Uterus (tissue), 4 donors: ENCODE data around the gene GPR146. TPM values are rescaled to one million over a fixed set of nuclear protein-coding genes. Genes with fewer than 3 reads are reported as not detected.
"Not testable (repeated sequence)": the region's sequence is repeated elsewhere in the genome, so short reads cannot be mapped to it uniquely, and the experiment has no call there.

Source experiments
- DNase-seq, 2 donors: peaks; one replicate each; pipeline ENCODE4 v3.0.0-alpha.2; 2019 to 2020
- H3K27ac ChIP-seq, 2 donors: fragments of 200-600 bp; sonication (generic); 1 replicate in 1 of 2; 2 replicates in 1 of 2; pipeline ENCODE4 v1.5.1; 2016 to 2018
- H3K27me3 ChIP-seq, 2 donors: fragments of 200-600 bp; sonication (generic); one replicate each; pipeline ENCODE4 v1.5.1; 2018 to 2019; ENCODE audit warnings: control low read depth in 1 of 2
- H3K36me3 ChIP-seq, 2 donors: fragments of 200-600 bp; sonication (generic); one replicate each; pipeline ENCODE4 v1.5.1; 2019; ENCODE audit warnings: control low read depth in 1 of 2
- H3K4me1 ChIP-seq, 2 donors: fragments of 200-600 bp; sonication (generic); one replicate each; pipeline ENCODE4 v1.5.1; 2018 to 2019; ENCODE audit warnings: control low read depth in 1 of 2
- H3K4me3 ChIP-seq, 2 donors: fragments of 200-600 bp; sonication (generic); 1 replicate in 1 of 2; 2 replicates in 1 of 2; pipeline ENCODE4 v1.5.1; 2018 to 2019; ENCODE audit warnings: mild to moderate bottlenecking in 1 of 2
- H3K9me3 ChIP-seq, 2 donors: fragments of 200-600 bp; sonication (generic); one replicate each; pipeline ENCODE4 v1.5.1; 2019; ENCODE audit warnings: control low read depth in 1 of 2
- CTCF ChIP-seq, 4 experiments: fragments of 200-600 bp in 2 of 4; fragments of 450-650 bp in 2 of 4; sonication (generic) in 2 of 4; IDR thresholded peaks; one replicate each; pipeline ENCODE4 v1.5.1; 2016 to 2019; ENCODE audit warnings: antibody characterized with exemption in 4 of 4, mild to moderate bottlenecking in 2 of 4, moderate library complexity in 1 of 4
- POLR2A ChIP-seq, 2 donors: fragments of 450-650 bp; IDR thresholded peaks; one replicate each; pipeline ENCODE4 v1.6.1; 2016; ENCODE audit warnings: antibody characterized with exemption in 2 of 2, mild to moderate bottlenecking in 1 of 2, moderate library complexity in 1 of 2
- intact Hi-C: fragments of 100-400 bp; cut with DNase I; formaldehyde crosslinking; loops from one replicate; pipeline ENCODE4 v1.15.1; 2023; ENCODE audit warnings: low total_unique reads
- total RNA-seq, 4 donors: library from RNA; depleted of rRNA in 3 of 4; stranded (reverse); fragments of >200 nt in 3 of 4; gene quantifications; one replicate each; pipeline versions ENCODE4 v1.1.0 to v1.2.4, GENCODE V29; 2014 to 2023
- donor health status: DM: yes; HTN: yes; CAD: no.

The GPR146 gene
- total RNA-seq, 4 donors from 2014 or later = 10.0 to 110 (median 32.9) TPM

- no peak overlapping the region for H3K27ac ChIP-seq
- H3K4me3 ChIP-seq = no peak overlapping the region
- intact Hi-C loops = no loop called here
- H3K36me3 ChIP-seq = no peaks in the 10 kb centered on the region
- DNase-seq = no peak
- no peaks in the 10 kb centered on the region for H3K9me3 ChIP-seq
- no peaks in the 10 kb centered on the region for H3K4me1 ChIP-seq
- H3K27me3 ChIP-seq = no peaks in the 10 kb centered on the region
- TF ChIP-seq POLR2A (IDR thresholded peaks at IDR 0.05) (no peak), CTCF (IDR thresholded peaks at IDR 0.05) (no peak)
These were observed 46.6 kb upstream of the GPR146 start for GRCh38 chr7:997404-998395.

DNA sequence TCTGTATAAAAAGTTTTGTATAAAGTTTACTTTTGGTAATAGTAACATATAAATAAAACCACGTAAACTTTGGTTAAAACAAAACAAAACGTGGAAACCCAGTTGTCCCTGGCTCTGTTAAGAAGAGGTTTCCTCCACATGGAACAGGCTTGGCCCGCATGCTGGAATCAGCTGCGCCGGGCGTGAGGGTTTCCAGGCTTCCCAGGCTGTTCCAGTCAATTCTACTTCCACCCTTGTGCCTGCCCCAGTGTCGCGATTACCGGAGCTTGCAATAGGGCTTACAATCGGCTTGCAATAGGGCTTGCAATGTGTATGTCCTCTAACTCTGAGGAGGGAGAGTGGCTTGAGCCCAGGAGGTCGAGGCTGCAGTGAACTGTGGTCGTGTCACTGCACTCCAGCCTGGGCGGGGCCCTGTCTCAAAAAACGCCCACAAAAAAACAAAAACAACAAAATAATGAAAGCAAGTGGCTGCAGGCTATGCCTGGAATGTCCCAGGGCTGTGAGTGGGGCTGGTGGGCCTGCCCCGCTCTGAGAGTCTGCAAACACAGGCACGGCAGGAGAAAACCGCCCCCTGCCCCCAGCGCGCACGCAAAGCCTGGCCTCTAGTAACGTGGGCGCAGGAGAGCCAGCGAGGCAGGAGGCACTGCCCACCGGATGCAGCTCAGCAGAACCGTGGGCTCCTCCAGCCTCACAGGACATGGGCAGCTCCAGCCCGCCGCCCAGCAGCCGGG, 45.0 kb upstream of the GPR146 start:
- no peak for DNase-seq
- no peak overlapping the region for H3K27ac ChIP-seq
- intact Hi-C loops = no loop called here
- H3K27me3 ChIP-seq = no peaks in the 10 kb centered on the region
- H3K4me1 ChIP-seq = no peaks in the 10 kb centered on the region
- H3K4me3 ChIP-seq = no peak overlapping the region
- no peaks in the 10 kb centered on the region for H3K9me3 ChIP-seq
- no peak for TF ChIP-seq POLR2A (IDR thresholded peaks at IDR 0.05)
- TF ChIP-seq CTCF (IDR thresholded peaks at IDR 0.05) = no peak
- H3K36me3 ChIP-seq = no peaks in the 10 kb centered on the region

DNA sequence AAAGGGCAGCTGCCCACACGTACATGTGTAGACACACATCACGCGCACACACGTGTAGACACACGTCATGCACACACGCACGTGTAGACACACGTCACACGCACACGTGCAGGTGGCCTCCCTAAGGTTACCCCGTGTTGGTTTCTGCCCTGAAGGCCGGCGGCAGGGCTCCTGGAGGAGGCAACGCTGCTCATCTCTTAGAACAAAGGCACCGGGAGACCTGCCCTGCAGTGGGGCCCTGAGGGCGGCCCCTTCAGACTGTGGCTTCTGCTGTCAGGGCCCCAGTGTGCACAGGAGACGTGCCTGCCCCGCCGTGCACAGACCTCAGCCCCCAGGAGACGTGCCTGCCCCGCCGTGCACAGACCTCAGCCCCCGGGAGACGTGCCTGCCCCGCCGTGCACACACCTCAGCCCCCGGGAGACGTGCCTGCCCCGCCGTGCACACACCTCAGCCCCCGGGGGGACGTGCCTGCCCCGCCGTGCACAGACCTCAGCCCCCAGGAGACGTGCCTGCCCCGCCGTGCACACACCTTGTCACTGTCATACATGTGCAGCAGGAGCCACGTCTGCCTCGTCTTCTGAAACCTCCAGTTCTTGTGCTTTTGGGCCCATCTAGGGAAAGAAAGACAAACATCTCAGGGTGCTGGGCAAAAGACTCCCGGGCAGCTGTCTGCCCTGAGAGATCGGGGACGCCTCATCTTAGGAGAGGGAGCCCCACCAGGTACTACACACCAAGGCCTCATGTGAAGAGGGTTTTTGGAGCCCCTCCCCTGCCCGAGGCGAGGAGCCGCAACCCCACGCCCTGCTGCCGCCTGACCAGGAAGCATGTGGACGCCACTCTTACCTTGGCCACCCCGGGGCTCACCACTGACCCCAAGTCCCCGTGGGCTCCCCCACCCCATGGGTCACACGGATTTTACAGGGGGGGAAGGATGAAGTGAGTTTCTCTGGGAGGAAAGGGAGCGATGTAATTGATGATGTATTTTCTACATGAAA, 44.1 kb upstream of the GPR146 start:
- Histone ChIP-seq H3K27ac (no peak overlapping the region), H3K27me3 (no peaks in the 10 kb centered on the region), H3K9me3 (no peaks in the 10 kb centered on the region), H3K36me3 (no peaks in the 10 kb centered on the region), H3K4me3 (no peak overlapping the region), H3K4me1 (no peaks in the 10 kb centered on the region)
- intact Hi-C loops = no loop called here
- DNase-seq = no peak
- no peak for TF ChIP-seq CTCF (IDR thresholded peaks at IDR 0.05)

DNA sequence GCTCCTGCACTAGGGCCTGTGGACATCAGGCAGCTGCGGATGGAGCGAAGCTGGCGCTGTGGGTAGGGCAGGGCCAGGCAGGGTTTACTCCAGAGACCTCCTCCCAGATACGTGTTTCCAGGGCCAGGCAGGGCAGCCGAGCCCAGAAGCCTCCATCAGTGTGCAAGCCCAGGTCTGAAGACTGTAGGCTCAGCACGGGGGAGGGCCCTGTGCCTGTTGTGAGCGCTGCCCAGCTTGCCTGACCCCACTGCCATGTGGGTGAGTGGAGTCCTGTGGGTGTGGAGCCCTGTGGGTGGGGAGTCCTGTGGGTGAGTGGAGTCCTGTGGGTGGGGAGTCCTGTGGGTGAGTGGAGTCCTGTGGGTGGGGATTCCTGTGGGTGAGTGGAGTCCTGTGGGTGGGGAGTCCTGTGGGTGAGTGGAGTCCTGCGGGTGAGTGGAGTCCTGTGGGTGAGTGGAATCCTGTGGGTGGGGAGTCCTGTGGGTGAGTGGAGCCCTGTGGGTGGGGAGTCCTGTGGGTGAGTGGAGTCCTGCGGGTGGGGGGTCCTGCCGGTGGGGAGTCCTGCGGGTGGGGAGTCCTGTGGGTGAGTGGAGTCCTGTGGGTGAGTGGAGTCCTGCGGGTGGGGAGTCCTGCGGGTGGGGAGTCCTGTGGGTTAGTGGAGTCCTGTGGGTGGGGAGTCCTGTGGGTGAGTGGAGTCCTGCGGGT, 43.1 kb upstream of the GPR146 start:
- intact Hi-C loops, H3K4me1 ChIP-seq, DNase-seq: not testable (repeated sequence)

GRCh38 chr7:1002026-1002425, 42.3 kb upstream of the GPR146 start:
- intact Hi-C loops, H3K9me3 ChIP-seq, H3K4me3 ChIP-seq, H3K27ac ChIP-seq, H3K4me1 ChIP-seq, H3K27me3 ChIP-seq, H3K36me3 ChIP-seq, DNase-seq: not testable (repeated sequence)

More for the DNA sequence above, 43.1 kb upstream of the GPR146 start:
- not testable (repeated sequence) for H3K27ac ChIP-seq, H3K27me3 ChIP-seq, H3K4me3 ChIP-seq, H3K9me3 ChIP-seq, H3K36me3 ChIP-seq

GRCh38 chr7:1002445-1002844, 41.9 kb upstream of the GPR146 start:
- H3K4me1 ChIP-seq, H3K9me3 ChIP-seq, H3K27ac ChIP-seq, intact Hi-C loops, H3K36me3 ChIP-seq, DNase-seq, H3K4me3 ChIP-seq, H3K27me3 ChIP-seq: not testable (repeated sequence)
